ENCODE results near the gene ADPRHL1.

DNA sequence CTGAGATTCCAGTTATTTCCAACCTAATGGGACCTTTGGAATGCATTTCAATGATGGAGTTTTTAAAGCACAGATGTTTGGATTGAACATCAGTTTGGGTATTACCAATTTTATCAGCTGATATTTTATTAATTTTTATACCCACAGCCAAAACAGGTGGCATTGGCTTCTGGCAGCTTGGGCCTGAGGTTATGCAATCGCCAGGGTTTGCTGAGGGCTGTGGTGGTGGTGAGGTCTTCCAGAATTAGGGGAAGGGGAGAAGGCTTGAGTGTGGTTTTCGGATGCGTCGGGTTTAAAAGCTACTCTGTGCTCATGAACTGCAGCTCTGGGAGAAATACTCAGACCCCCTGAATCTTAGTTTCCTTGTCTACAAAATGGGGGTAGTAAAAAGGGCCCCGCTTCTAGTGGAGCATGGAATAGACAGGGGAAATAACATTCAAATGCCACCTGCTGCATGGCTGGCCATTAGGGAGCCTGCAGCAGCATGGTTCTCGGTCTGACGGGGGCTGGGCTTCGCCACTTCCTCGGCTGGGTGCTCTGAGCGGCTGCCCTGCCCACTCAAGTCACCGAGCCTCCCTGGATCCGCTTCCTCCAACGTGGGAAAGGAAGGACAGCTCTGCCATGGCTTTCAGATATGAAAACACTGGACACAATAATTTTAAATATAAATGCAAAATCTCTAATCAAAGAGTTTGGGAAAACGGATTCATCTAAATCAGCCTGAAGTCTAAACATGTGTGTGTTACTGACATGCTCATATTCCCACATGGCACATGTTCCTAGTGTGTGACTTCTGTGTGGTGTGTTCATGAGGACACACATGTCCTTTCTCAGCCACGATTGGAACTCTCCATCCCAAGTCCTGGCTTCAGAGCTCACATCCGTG, 35.2 kb downstream of the ADPRHL1 start:
- TF ChIP-seq, protein P1, sequence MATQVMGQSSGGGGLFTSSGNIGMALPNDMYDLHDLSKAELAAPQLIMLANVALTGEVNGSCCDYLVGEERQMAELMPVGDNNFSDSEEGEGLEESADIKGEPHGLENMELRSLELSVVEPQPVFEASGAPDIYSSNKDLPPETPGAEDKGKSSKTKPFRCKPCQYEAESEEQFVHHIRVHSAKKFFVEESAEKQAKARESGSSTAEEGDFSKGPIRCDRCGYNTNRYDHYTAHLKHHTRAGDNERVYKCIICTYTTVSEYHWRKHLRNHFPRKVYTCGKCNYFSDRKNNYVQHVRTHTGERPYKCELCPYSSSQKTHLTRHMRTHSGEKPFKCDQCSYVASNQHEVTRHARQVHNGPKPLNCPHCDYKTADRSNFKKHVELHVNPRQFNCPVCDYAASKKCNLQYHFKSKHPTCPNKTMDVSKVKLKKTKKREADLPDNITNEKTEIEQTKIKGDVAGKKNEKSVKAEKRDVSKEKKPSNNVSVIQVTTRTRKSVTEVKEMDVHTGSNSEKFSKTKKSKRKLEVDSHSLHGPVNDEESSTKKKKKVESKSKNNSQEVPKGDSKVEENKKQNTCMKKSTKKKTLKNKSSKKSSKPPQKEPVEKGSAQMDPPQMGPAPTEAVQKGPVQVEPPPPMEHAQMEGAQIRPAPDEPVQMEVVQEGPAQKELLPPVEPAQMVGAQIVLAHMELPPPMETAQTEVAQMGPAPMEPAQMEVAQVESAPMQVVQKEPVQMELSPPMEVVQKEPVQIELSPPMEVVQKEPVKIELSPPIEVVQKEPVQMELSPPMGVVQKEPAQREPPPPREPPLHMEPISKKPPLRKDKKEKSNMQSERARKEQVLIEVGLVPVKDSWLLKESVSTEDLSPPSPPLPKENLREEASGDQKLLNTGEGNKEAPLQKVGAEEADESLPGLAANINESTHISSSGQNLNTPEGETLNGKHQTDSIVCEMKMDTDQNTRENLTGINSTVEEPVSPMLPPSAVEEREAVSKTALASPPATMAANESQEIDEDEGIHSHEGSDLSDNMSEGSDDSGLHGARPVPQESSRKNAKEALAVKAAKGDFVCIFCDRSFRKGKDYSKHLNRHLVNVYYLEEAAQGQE (IDR thresholded peaks at IDR 0.05) = no peak
- TF ChIP-seq, protein P2, sequence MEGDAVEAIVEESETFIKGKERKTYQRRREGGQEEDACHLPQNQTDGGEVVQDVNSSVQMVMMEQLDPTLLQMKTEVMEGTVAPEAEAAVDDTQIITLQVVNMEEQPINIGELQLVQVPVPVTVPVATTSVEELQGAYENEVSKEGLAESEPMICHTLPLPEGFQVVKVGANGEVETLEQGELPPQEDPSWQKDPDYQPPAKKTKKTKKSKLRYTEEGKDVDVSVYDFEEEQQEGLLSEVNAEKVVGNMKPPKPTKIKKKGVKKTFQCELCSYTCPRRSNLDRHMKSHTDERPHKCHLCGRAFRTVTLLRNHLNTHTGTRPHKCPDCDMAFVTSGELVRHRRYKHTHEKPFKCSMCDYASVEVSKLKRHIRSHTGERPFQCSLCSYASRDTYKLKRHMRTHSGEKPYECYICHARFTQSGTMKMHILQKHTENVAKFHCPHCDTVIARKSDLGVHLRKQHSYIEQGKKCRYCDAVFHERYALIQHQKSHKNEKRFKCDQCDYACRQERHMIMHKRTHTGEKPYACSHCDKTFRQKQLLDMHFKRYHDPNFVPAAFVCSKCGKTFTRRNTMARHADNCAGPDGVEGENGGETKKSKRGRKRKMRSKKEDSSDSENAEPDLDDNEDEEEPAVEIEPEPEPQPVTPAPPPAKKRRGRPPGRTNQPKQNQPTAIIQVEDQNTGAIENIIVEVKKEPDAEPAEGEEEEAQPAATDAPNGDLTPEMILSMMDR (IDR thresholded peaks at IDR 0.05; ENCODE audit: low read depth, low read length, missing input control) = no peak
- TF ChIP-seq RAD21 (IDR thresholded peaks at IDR 0.05) (no peak), NR2F2 (IDR thresholded peaks at IDR 0.05) (no peak)
